Epidermal melanocyte (primary cell): ENCODE measurements around the gene ZC3H18.
"Not testable (repeated sequence)": the region's sequence is repeated elsewhere in the genome, so short reads cannot be mapped to it uniquely, and the experiment has no call there.

Experiments used
- DNase-seq: peaks from one replicate; pipeline ENCODE4 v3.0.0; 2011; ENCODE audit warnings: low spot score; ENCODE audit not compliant: insufficient read length

Gene ZC3H18

DNA sequence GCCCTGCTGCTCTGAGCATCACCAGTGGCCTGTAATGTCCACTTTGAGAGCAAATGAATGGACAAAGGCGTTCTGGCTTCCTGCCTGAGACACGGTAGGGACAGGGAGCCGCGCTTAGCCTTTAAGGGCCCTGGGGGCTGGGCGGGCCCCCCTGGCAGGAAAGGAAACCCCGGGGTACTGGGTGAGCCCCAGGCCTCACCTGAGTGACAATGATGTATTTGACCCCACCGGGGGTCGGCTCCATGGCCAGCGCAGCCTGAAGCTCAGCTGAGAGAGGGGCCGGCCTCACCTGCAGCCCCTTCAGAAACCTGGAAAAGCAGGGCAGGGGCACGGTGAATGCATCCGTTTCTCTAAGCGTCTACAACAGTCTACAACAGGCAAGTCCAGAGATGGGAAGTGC, 82.9 kb downstream of the ZC3H18 start:
- DNase-seq = no peak

DNA sequence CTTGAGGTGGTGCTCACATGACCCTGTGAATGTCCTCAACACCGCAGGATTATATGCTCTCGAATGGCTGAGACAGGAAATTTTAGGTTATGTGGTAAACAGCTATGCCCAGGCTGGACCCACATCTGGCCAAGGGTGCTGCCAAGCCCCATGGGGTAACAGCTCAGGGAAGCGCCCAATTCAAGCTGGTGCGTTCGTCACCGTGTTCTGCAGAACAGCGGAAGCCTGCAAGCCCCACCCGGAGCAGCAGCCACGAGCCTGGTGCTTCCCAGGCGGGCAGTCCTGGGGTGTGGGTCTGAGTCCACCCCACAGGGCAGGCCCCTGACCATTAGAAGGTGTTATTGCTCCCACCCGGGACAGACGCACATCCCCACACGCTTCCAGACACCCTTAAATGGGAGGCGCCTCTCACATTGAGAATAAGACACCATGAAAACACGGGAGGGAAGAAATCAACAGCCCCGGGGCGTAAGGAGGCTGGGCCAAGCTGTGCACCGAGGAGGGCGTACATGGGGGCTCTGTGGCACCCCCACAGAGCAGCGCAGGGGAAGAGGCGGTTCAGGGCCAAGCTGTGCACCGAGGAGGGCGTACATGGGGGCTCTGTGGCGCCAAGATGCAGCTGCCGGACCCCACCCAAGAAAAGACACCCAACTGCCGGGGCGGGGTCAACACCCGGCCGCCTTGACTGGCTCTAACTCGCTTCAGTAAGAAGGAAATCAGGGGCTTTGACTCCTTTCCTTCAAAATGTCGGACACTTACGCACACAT, 83.6 kb downstream of the ZC3H18 start:
- no peak for DNase-seq

DNA sequence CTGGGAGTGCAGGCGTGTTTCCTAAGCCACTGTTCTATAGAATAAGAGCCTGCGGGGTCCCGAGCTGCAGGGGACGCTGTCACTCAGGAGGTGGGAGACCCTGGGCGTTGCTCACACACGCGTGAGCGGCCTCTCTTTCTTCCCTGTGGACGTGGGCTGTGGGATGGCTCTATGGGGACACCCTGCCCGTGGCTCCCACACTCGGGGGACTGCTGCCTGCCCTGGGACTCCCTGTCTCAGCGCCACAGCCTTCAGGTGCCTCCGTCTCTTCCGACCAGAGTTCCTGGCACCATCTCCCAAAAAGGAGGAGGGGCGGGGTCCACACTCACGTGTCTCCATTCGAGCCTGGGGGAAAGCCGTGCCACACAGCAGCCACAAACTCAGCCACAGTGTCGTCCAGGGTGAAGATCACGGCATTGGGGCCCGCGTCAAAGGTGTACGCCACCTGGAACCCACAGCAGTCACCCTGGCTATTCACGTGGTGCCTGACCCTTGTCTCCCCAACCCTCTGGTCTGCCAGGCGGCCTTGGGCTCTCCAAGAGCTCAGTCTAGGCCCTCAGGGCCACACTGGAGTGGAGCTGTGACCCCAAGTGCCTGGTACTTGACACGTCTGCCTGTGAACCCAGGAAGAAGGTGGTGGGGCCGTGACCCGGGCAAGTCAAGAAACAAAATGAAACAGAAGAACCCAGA, 84.3 kb downstream of the ZC3H18 start:
- no peak for DNase-seq

DNA sequence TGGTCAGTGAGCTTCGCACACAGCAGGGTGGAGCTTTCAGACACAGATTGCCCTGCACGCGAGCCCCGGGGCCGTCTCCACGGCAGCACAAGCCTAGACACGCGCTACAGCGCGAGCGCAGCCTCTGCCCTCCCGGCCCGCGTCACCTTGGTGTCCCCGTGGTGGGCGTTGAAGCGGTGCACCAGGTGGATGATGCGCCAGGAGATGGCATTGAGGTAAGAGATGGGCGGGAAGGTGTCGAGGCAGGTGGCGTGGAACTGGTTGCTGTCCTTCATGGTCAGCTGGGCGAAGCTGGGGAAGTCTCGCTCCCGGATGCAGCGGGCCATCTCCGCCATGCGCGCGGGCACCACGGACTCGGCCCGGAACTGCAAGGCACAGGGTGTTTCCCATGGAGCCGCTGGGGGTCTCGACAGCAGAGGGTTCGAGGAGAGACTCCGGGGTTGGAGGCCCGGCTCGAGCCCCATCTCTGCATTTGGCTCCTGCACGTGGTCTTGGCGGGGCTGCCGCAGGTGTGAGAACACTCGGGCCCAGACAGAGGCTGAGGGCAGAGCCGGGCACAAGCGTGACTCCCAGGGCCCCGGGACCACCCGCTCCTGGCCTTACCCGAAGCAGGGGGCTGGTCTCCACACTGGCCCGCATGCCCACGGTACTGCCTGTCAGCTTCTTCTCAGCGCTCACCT, 85.0 kb downstream of the ZC3H18 start:
- DNase-seq = no peak

DNA sequence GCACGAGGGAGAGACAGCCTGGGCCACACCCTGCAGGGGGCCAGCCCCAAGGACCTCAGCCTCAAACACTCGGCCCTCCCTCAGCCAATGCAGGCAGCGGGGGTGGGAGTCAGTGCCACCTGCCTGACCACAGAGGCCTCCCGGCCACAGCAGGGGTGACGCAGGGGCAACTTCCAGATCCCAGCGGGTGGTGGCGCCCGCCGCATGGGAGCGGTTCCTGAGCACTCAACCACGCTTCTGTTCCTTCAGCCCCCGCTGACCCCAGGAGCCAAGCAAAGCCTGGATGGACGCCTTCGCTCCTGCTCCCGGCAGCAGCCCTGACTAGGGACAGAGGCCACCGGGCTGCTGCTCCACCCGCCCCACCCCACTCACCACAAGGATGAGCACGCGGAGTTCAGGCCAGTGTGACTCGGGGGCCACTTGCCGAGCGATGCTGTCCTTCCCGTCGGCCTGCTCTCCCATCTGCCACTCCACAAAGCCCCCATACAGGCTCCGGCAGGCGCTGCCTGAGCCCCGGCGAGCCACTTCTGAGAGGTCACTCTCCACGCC, 85.6 kb downstream of the ZC3H18 start:
- no peak for DNase-seq

DNA sequence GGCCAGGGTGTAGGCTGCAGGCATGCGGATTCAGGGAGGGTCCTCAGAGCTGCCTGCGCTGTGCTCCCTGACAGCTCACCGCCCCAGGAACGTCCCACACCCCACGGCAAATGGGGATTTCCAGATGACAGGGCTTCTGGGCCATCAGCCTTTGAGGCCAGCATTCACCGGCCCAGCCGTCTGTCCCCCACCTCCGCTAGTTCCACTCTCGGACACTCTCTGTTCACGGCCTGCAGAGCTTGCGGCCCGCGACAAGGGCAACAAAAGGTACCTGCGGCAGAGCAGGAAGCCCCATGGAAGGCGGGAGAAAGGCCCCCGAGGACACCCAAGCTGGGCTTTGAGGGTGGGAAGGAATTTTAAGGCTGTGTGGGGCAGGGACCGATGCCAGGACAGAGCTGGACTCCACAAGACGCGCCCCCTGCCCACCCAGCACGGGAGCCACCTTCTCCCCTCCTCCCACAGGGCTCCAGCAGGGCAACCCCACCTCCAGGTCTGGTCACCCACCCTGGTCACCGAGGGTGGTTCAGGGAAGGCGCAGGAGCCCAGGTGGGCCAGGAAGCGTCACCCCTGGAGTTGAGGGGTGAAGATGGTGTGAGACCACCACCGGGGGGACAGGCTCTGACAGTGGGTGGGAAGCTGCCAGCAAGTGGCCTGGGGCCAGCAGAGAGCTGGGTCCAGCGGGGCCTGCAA, 86.2 kb downstream of the ZC3H18 start:
- DNase-seq = no peak

DNA sequence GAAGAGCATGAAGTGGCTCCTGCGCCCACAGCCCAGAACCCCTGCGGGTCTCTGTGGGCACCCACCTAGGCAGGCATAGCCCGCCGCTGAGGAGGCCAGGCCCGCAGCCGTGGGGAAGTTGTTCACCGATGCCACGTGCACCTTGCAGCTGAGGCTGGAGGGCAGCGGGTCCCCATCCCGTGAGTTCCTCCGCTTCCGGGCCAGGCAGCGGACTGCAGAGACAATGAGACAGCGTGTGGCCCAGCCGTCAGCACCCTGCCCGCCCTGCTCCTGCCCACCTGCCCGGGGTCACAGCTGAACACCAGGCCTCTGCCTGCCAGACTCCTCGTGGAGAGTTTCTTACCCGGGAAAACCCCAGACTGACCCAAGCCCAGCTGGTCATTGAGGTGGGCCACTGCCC, 87.2 kb downstream of the ZC3H18 start:
- no peak for DNase-seq

DNA sequence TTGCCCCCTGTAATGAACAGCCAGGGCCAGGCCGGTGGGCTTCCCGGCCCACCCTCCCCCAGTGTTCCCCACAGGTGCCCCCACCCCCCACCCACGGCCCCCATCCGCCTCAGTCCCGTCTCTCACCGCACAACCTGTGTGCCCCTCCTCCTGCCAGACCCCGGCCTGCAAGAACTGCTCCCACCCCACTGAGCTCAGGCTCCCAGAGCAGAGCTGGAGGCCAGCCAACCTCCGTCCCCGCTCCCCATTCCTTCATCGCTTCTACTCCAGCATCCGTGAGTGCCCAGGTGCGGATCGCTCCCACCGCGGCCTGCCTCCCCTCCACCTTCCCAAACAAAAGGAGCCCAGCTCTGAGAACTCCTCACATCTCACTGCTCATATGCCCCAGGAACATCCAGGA, 88.5 kb downstream of the ZC3H18 start:
- DNase-seq = no peak

DNA sequence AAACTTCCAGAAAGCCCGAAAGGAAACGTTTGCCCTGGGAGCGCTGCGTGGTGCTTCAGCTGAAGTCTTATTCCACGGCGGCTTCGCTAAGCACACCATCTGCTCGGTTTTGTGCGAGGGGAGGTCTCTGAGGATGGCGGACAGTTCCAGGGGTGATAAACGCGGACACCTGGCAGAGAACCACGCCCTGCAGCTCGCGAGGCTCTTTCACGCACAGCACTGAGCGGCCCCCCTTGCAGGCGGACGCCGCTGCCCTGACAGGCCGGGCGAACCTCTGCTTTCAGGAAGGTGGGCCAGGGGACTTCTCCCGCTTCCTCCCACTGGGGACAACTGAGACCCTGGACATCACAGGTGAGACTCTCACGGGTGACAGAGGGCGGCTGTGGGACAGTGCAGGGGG, 89.0 kb downstream of the ZC3H18 start:
- no peak for DNase-seq

DNA sequence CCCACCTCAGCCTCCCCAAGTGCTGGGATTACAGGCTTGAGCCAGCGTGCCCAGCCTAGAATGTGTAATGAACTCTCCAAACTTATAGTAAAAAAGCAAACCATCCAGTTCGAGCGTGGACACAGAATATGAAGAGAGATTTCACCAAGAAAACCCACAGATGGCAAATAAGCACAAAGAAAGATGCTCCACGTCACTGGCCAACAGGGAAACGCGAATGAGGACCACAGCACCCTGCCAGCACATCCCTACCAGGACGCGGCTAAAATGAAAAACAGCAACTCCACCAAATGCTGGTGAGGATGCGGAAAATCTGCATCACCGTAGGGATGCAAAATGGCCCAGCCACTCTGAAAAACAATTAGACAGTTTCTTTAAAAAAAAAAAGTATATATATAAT, 91.3 kb downstream of the ZC3H18 start:
- no peak for DNase-seq

DNA sequence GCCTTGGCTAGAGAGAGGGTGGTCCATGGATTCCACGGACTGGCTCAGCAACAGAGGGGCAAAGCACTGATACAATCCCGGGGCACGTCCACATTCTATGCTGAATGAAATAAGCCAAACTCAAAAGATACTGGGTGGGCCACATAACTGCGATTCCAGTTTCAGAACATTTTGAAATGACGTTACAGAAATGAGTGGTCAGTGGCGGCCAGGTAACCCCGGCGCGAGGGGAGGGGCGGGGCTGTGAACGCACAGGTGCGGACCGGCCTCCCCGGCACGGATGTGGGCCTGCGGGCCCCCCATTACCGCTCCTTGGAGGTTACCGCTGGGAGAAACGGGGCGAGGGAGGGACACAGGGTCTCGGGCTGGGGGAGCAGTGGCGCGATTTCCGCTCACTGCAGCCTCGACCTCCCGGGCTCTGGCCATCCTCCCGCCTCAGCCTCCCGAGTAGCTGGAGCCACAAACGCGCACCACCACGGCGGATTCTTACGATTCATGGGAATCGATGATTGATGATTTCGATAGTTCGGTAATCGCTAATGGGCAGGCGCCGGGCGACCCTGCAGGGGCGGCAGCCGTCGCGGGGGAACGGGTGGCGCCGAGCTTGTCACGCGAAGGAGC, 92.1 kb downstream of the ZC3H18 start:
- no peak for DNase-seq

DNA sequence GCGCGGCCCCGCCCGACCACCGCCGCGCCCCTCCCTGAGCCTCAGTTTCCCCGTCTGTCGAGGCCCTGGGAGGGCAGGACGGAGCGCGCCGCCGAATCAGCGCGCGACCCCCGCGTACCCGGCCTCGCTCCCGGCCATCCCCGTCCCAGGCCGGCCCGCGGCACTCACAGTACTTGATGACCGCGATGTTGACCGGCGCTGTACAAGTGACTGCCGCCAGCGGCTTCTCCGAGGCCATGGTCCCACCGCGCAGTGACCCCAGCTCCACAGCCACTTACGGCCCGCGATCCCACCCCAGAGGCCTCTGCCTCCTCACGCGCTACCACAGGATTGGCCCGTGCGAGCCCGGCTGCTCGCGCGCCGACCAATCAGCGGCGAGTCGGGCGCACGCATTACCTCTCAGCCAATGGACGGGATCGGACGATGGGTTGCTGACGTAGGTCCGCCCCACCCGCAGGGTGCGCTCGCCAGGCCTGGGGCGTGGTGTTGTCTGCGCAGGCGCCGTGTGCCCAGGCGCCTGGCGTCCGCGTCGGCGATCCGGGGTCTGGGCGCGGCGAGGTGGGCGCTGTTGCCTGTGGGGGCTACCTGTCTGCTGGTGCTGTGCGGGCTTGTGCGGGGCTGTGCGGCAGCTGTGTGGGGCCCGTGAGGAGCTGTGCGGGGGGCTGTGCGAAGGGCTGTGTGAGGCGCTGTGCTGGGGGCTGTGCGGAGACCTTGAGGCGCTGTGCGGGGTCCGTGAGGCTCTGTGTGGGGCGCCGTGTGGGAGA, 92.8 kb downstream of the ZC3H18 start, which contains the start of gene MVD:
Gene MVD, minus strand, starts transcription at position 249 of the 764 bp plus-strand sequence. Its CDS starts 11 bp downstream, at position 238.
- peak; percentile 100 for DNase-seq

DNA sequence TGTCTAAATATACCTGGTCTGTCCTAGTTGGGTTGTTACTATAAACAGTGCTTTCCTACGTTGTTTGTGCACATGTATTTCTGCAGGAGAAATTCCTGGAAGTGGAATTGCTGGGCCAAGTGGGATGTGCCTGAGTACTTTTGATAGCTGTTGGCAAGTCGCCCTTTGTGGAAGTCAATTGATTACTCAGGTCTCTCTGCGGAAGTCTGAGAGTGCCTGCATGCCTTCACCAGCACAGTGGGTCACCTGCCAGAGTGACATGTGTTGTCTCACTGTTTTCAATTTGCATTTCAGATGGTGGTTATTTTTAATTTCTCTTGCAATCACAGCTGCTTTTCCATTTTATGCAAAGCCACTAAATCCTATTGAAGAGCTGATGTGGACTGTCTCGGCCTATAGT, 94.9 kb downstream of the ZC3H18 start:
- DNase-seq = no peak

DNA sequence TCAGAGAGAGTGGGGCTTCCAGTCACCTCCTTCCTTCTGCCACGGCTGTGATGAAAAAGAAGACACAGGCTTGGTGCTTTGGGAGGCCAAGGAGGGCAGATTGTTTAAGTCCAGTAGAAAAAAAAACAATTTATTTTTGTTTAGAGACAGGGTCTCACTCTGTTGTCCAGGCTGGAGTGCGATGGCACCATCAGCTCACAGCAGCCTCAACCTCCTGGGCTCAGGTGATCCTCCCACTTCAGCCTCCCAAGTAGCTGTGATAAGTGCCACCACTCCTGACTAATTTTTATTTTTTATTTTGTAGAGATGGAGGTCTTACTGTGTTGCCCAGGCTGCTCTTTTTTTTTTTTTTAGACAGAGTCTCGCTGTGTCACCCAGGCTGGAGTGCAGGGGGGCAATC, 95.4 kb downstream of the ZC3H18 start:
- no peak for DNase-seq

DNA sequence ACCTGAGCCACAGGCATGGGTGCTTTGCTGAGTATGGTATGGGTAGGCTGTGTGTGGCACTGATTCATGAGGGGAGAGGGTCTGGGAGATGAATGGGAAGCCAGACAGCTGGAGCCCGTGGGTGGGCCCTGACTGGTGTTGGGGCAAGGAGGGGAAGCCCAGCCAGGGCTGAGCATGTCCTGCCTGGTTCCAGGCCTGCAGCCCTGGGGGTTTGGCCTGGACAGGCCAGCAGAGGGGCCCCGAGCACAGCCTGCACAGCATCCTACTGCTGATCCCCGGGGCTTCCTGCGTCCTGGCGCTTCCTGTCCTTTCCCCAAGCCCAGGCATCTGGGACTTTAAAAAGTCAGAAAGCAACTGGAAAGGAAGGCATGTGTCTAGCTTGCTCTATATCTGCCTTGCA, 97.3 kb downstream of the ZC3H18 start:
- DNase-seq = no peak

DNA sequence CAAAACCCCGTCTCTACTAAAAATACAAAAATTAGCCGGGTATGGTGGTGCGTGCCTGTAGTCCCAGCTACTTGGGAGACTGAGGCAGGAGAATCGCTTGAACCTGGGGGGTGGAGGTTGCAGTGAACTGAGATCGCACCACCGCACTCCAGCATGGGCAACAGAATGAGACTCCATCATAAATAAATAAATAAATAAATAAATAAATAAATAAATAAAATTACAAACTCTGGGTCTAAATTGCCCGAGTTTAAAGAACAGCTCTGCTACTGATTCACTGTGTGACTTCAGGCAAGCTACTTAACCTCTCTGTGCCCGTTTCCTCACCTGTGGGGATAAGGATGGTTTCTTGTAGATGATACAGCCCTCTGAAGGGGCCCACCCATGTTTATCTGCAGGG, 99.3 kb downstream of the ZC3H18 start:
- not testable (repeated sequence) for DNase-seq

DNA sequence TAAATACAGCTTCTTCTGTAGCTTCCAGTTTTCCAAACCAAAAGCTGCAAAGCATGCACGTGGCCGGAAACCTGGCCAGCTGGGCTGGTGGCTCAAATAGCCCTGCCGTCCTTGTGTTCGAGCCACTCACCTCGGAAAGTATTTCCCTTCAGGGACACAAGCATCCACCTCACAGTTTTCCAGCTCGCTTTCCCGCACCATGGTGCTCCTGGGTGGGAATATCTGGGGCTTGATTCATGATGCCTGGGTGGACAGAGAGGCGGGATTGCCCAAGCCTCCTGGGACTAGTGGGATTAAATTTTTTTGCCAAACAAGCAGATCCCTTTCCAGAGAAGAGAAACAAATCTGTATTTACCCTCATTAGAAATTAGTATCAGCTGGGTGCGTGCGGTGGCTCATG, 99.8 kb downstream of the ZC3H18 start:
- DNase-seq = no peak

DNA sequence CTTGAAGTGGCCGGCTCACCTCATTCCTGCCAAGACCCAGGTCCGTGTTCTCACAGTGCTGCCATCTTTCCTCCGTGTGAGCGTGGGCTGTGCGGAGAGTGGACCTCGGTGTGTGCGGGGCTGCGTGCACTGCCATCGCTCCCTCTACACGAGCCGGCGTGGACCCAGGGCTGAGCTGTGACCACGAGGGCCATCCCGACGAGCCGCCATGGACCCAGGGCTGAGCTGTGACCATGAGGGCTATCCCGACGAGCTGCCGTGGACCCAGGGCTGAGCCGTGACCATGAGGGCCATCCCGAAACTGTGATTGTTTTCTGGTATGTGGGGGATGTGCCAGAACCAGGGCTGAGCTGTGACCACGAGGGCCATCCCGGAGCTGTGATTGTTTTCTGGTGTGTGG, 101.6 kb downstream of the ZC3H18 start:
- no peak for DNase-seq

DNA sequence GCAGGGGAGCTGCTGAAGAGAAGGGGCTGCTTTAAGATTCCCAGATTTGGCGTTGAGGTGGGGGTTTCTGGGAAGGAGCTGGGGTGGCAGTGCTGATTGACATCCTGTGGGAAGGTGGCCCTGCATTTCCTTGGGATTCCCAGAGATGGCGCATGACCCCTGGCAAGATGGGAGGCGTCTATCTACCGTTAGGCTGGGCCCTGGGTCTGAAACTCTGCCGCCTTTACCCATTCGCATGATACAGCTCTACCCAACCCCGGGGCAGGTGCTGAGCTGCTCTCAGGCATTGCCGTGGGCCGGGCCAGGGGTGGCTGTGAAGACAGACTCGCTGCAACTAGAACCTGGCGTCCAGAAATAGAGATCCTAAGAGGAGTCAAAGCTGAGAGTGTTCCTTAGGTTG, 102.6 kb downstream of the ZC3H18 start:
- DNase-seq = no peak

DNA sequence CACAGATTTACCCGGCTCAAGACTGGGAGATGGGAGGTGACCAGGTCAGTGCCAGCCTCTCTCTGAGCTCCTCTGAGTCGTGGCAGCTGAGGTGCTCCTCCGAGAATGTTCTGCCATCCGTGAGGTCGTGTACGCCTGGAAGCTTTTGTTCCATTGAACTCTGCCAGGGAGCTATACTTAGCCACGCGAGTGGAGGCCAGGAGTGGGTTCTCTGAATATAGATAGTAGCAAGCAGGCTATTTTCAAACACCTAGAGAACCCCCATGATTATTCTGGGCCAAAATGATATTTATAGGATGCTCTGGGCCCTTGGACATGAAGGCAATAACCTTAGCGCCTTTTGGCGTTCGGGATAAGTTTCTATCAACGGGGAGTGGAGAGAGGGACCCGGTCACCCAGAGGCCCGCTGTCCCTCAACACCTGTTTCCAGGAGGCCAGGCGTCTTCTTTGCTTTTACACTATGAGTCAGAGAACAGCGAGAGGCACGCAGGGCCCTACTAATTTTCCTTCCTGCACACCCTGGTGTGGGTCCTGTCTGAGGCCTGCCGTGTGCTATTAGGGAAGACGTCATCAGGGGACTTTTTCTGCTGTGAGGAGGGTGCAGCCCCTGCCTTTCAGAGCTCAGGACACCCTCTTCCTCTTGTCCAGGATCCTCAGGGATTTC, 103.6 kb downstream of the ZC3H18 start:
- no peak for DNase-seq
